A549 treated with GW870086 at 1 μM for 4 hours (cell line): ENCODE measurements around the gene ATXN7L3. TPM values are rescaled to one million over a fixed set of nuclear protein-coding genes. Genes with fewer than 3 reads are reported as not detected.

Experiments
- total RNA-seq: library from RNA; stranded (reverse); fragments of 200-300 nt; extraction: Qiagen RNA extraction; gene quantifications from 5 replicates; pipeline ENCODE4 v1.2.3, GENCODE V29; 2022; ENCODE audit warnings: low read depth

The ATXN7L3 gene
- 55.0 to 70.4 TPM (median 67.8 TPM) in 5 replicates for total RNA-seq

GRCh38 chr17:44199553-44200477 lies at the start of gene ATXN7L3:
ATXN7L3 (minus strand) TSS chr17:44199884; CDS start chr17:44198070, 1,814 bp downstream.

GRCh38 chr17:44219616-44220212 lies 20.0 kb upstream of the ATXN7L3 start, which contains the start of gene UBTF:
UBTF (minus strand) TSS chr17:44219675; CDS start chr17:44218229, 1,446 bp downstream.

GRCh38 chr17:44186307-44187130 lies 13.2 kb downstream of the ATXN7L3 start, which contains the start of gene TMUB2:
TMUB2 (plus strand) TSS chr17:44186972; CDS start chr17:44187709, 737 bp downstream.

GRCh38 chr17:44170499-44171201 lies 29.0 kb downstream of the ATXN7L3 start, which contains the start of gene ASB16:
ASB16 (plus strand) TSS chr17:44170704; CDS start chr17:44170790, 86 bp downstream.

Other genes starting within 250 kb of the ATXN7L3 start
- not detected in 5 replicates for gene PYY, start 245.9 kb downstream of the ATXN7L3 start, total RNA-seq
- 0.69 to 1.5 TPM (median 1.2 TPM) in 5 replicates for gene NAGS, start 195.3 kb downstream of the ATXN7L3 start, total RNA-seq
- 26.3 to 30.5 TPM (median 28.1 TPM) in 5 replicates for gene TMEM101, start 184.9 kb downstream of the ATXN7L3 start, total RNA-seq
- 48.4 to 53.4 TPM (median 53.0 TPM) in 5 replicates for gene LSM12, start 133.2 kb downstream of the ATXN7L3 start, total RNA-seq
- 125 to 170 TPM (median 161 TPM) in 5 replicates for gene G6PC3, start 129.1 kb downstream of the ATXN7L3 start, total RNA-seq
- gene HDAC5, start 76.2 kb downstream of the ATXN7L3 start, total RNA-seq, result 12.6 to 14.9 TPM (median 14.3 TPM) in 5 replicates
- gene HROB, start 58.0 kb downstream of the ATXN7L3 start, total RNA-seq, result 6.7 to 9.6 TPM (median 9.0 TPM) in 5 replicates
- 0.12 TPM in 1 of 5 replicates, not detected in the others for gene ASB16, start 29.2 kb downstream of the ATXN7L3 start, total RNA-seq
- gene TMUB2, start 12.9 kb downstream of the ATXN7L3 start, total RNA-seq, result 35.6 to 45.7 TPM (median 42.6 TPM) in 5 replicates
- 83.2 to 90.7 TPM (median 87.2 TPM) in 5 replicates for gene UBTF, start 19.8 kb upstream of the ATXN7L3 start, total RNA-seq
- gene SLC4A1, start 68.3 kb upstream of the ATXN7L3 start, total RNA-seq, result 0.03 TPM in 1 of 5 replicates, not detected in the others
- gene RUNDC3A, start 108.7 kb upstream of the ATXN7L3 start, total RNA-seq, result 0.39 to 1.3 TPM (median 0.80 TPM) in 5 replicates
- gene SLC25A39, start 124.9 kb upstream of the ATXN7L3 start, total RNA-seq, result 146 to 196 TPM (median 193 TPM) in 5 replicates
- gene GRN, start 145.4 kb upstream of the ATXN7L3 start, total RNA-seq, result 210 to 235 TPM (median 227 TPM) in 5 replicates
- gene FAM171A2, start 164.0 kb upstream of the ATXN7L3 start, total RNA-seq, result 2.6 to 4.2 TPM (median 3.5 TPM) in 5 replicates
- gene ITGA2B, start 189.8 kb upstream of the ATXN7L3 start, total RNA-seq, result 1.2 to 1.8 TPM (median 1.5 TPM) in 5 replicates